ENCODE results near the gene ST8SIA1.
"Not testable (repeated sequence)": the region's sequence is repeated elsewhere in the genome, so short reads cannot be mapped to it uniquely, and the experiment has no call there.

Gene ST8SIA1

DNA sequence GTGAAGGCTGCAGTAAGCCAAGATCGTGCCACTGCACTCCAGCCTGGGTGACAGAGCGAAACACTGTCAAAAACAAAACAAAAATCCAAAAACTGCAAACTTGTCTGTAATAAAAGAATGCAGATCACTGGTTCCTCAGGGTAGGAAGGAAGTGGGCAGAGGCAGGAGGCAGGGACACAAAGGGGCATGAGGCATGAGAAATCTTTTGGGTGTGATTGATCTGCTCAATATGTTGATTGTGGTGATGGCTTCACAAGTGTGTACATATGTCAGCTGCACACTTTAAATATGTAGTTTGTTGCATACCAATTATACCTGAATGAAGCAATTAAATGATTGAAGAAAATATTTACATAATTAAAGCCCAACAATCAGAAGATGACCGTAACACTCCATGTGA is 170.9 kb downstream of the ST8SIA1 start:
- TF ChIP-seq, protein P1, sequence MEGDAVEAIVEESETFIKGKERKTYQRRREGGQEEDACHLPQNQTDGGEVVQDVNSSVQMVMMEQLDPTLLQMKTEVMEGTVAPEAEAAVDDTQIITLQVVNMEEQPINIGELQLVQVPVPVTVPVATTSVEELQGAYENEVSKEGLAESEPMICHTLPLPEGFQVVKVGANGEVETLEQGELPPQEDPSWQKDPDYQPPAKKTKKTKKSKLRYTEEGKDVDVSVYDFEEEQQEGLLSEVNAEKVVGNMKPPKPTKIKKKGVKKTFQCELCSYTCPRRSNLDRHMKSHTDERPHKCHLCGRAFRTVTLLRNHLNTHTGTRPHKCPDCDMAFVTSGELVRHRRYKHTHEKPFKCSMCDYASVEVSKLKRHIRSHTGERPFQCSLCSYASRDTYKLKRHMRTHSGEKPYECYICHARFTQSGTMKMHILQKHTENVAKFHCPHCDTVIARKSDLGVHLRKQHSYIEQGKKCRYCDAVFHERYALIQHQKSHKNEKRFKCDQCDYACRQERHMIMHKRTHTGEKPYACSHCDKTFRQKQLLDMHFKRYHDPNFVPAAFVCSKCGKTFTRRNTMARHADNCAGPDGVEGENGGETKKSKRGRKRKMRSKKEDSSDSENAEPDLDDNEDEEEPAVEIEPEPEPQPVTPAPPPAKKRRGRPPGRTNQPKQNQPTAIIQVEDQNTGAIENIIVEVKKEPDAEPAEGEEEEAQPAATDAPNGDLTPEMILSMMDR (IDR thresholded peaks at IDR 0.05; ENCODE audit: low read depth, low read length, missing control alignments): no peak
- H3K4me3 ChIP-seq (replicated peaks; ENCODE audit: low read depth, low read length): no peak overlapping the region
- DNase-seq (ENCODE audit: extremely low read depth, low read depth): no peak

- H3K4me3 ChIP-seq (replicated peaks; ENCODE audit: low read depth, low read length): no peak overlapping the region
- DNase-seq (ENCODE audit: extremely low read depth, low read depth): no peak
- TF ChIP-seq, protein P1 (IDR thresholded peaks at IDR 0.05; ENCODE audit: low read depth, low read length, missing control alignments): no peak
These were observed 174.0 kb downstream of the ST8SIA1 start for GRCh38 chr12:22160396-22161003.

- not testable (repeated sequence) for DNase-seq (ENCODE audit: extremely low read depth, low read depth)
These were observed 185.2 kb downstream of the ST8SIA1 start for GRCh38 chr12:22149286-22149685.

GRCh38 chr12:22146686-22147085 is 187.8 kb downstream of the ST8SIA1 start:
- H3K4me3 ChIP-seq (replicated peaks; ENCODE audit: low read depth, low read length); DNase-seq (ENCODE audit: extremely low read depth, low read depth): not testable (repeated sequence)

More at GRCh38 chr12:22149286-22149685, 185.2 kb downstream of the ST8SIA1 start:
- not testable (repeated sequence) for H3K4me3 ChIP-seq (replicated peaks; ENCODE audit: low read depth, low read length)
